A549 treated with CpdA at 1 μM for 4 hours (cell line): ENCODE results near the gene SUCO. TPM values are rescaled to one million over a fixed set of nuclear protein-coding genes. Genes with fewer than 3 reads are reported as not detected.

ENCODE experiments used
- total RNA-seq: library from RNA; stranded (reverse); fragments of 200-300 nt; extraction: Qiagen RNA extraction; gene quantifications from 5 replicates; pipeline ENCODE4 v1.2.3, GENCODE V29; 2022; ENCODE audit warnings: low read depth

The SUCO gene, protein sequence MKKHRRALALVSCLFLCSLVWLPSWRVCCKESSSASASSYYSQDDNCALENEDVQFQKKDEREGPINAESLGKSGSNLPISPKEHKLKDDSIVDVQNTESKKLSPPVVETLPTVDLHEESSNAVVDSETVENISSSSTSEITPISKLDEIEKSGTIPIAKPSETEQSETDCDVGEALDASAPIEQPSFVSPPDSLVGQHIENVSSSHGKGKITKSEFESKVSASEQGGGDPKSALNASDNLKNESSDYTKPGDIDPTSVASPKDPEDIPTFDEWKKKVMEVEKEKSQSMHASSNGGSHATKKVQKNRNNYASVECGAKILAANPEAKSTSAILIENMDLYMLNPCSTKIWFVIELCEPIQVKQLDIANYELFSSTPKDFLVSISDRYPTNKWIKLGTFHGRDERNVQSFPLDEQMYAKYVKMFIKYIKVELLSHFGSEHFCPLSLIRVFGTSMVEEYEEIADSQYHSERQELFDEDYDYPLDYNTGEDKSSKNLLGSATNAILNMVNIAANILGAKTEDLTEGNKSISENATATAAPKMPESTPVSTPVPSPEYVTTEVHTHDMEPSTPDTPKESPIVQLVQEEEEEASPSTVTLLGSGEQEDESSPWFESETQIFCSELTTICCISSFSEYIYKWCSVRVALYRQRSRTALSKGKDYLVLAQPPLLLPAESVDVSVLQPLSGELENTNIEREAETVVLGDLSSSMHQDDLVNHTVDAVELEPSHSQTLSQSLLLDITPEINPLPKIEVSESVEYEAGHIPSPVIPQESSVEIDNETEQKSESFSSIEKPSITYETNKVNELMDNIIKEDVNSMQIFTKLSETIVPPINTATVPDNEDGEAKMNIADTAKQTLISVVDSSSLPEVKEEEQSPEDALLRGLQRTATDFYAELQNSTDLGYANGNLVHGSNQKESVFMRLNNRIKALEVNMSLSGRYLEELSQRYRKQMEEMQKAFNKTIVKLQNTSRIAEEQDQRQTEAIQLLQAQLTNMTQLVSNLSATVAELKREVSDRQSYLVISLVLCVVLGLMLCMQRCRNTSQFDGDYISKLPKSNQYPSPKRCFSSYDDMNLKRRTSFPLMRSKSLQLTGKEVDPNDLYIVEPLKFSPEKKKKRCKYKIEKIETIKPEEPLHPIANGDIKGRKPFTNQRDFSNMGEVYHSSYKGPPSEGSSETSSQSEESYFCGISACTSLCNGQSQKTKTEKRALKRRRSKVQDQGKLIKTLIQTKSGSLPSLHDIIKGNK (N-terminal part only)
- 10.0 to 12.3 TPM (median 10.3 TPM) in 5 replicates for total RNA-seq

DNA sequence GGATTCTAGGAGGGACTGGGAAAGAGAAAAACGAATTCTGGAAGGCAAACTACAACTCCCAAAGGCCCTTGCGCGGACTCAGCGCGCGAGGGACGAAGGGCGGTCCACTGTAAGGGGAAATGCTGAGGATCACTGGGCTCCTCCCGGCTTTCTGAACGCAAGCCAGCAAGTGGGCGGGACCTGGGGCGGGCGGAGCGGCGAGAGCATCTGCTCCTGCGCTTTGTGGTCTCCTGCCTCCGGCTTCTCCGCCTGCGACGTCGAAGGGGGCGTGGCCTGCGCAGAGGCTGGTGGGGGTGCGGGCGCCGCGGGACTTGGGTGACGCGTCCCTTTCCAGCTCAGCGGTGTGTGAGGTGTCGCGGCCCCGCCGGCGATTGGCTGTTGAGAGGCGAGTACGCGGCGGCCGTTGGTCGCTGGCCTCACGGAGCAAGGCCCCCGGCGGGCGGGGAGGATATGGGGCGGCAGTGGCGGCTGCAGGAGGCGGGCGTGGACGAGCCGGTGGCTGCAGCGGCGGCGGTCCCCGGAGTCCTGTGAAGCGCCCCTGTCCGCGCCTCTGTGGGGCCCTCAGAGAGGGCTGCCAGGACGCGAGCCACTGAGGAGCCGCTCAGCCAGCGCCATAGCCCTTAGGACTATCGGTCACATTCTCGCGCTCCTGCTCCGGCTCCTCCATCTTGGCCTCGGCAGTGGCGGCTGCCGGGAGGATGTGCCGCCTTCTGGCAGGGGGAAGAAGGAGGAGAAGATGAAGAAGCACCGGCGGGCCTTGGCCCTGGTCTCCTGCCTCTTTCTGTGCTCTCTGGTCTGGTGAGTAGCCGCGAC is at the start of gene SUCO:
Gene SUCO, plus strand, starts transcription at position 451 of the 813 bp plus-strand sequence. Its CDS starts 286 bp downstream, at position 737.

DNA sequence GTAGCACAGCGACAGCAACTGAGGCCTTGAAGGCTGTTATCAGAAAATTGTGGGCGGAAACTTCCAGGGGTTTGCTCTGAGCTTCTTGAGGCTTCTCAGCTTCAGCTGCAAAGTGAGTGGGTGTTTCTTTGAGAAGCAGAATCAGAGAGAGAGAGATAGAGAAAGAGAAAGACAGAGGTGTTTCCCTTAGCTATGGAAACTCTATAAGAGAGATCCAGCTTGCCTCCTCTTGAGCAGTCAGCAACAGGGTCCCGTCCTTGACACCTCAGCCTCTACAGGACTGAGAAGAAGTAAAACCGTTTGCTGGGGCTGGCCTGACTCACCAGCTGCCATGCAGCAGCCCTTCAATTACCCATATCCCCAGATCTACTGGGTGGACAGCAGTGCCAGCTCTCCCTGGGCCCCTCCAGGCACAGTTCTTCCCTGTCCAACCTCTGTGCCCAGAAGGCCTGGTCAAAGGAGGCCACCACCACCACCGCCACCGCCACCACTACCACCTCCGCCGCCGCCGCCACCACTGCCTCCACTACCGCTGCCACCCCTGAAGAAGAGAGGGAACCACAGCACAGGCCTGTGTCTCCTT is 126.0 kb downstream of the SUCO start, which contains the start of gene FASLG:
Gene FASLG, plus strand, starts transcription at position 233 of the 583 bp plus-strand sequence. Its CDS starts 99 bp downstream, at position 332.

Other genes with a start within 250 kb of the SUCO start
- 0.07 to 0.29 TPM (median 0.21 TPM) in 3 of 5 replicates, not detected in the others for gene C1orf105, start 112.5 kb upstream of the SUCO start, total RNA-seq
- 32.3 to 40.0 TPM (median 35.8 TPM) in 5 replicates for gene PIGC, start 89.1 kb upstream of the SUCO start, total RNA-seq
- gene FASLG, start 126.0 kb downstream of the SUCO start, total RNA-seq = not detected in 5 replicates